SU-DHL-6 (cell line): ENCODE data around the gene CLSTN2.

Experiments used
- H2AFZ ChIP-seq: fragments of 200-600 bp; sonication (generic); 2 replicates; pipeline ENCODE4 v1.6.1; 2014; ENCODE audit warnings: low read depth, mild to moderate bottlenecking, moderate library complexity, mixed read lengths, antibody characterized with exemption, low read length; ENCODE audit not compliant: severe bottlenecking
- H3F3A ChIP-seq: fragments of 200-600 bp; shearing (Covaris generic); 2 replicates; pipeline ENCODE4 v1.6.0; 2016; ENCODE audit warnings: antibody characterized with exemption, mild to moderate bottlenecking; ENCODE audit not compliant: insufficient read depth
- H3K27ac ChIP-seq: fragments of 200-600 bp; sonication (generic); 2 replicates; pipeline ENCODE4 v1.5.1; 2016; ENCODE audit warnings: low read depth, mild to moderate bottlenecking, low read length, moderate library complexity, mixed read lengths
- H3K27me3 ChIP-seq: fragments of 200-600 bp; sonication (generic), shearing (Covaris generic); 2 replicates; pipeline ENCODE4 v1.6.0; 2014; ENCODE audit warnings: mild to moderate bottlenecking, low read length
- H3K36me3 ChIP-seq: fragments of 200-600 bp; sonication (generic); 2 replicates; pipeline ENCODE4 v1.6.1; 2014; ENCODE audit warnings: mild to moderate bottlenecking, low read length, mixed read lengths
- H3K4me2 ChIP-seq: fragments of 300-600, 200-600 bp; shearing (Covaris generic), sonication (generic); 2 replicates; pipeline ENCODE4 v1.6.0; 2014; ENCODE audit warnings: low read length, low read depth, mild to moderate bottlenecking; ENCODE audit not compliant: poor library complexity, severe bottlenecking
- H3K4me3 ChIP-seq: fragments of 200-600 bp; sonication (generic); 2 replicates; pipeline ENCODE4 v1.5.1; 2014; ENCODE audit warnings: antibody characterized with exemption, low read length, mild to moderate bottlenecking, mixed read lengths; ENCODE audit not compliant: insufficient read depth, poor library complexity, severe bottlenecking
- H3K79me2 ChIP-seq: fragments of 200-600 bp; sonication (generic); 2 replicates; pipeline ENCODE4 v1.6.1; 2014; ENCODE audit warnings: mild to moderate bottlenecking, low read length, moderate library complexity; ENCODE audit not compliant: insufficient read depth
- H3K9ac ChIP-seq: fragments of 200-600 bp; sonication (generic); 2 replicates; pipeline ENCODE4 v1.7.0; 2014; ENCODE audit warnings: mild to moderate bottlenecking, low read length
- H3K9me2 ChIP-seq: fragments of 200-600 bp; sonication (generic); replicated peaks from 2 replicates; pipeline ENCODE4 v1.6.1; 2014; ENCODE audit warnings: low read length; ENCODE audit not compliant: insufficient read depth
- H3K9me3 ChIP-seq: fragments of 200-600 bp; sonication (generic); 2 replicates; pipeline ENCODE4 v1.6.1; 2014; ENCODE audit warnings: low read length, mixed read lengths; ENCODE audit not compliant: insufficient read depth
- H4K20me1 ChIP-seq: fragments of 200-600 bp; sonication (generic); 2 replicates; pipeline ENCODE4 v1.6.1; 2014; ENCODE audit warnings: low read depth, mild to moderate bottlenecking, antibody characterized with exemption, low read length, moderate library complexity, mixed read lengths
- CTCF ChIP-seq: fragments of 200-600 bp; sonication (generic); IDR thresholded peaks from one replicate; pipeline ENCODE4 v1.5.1; 2017; ENCODE audit warnings: antibody characterized with exemption, mild to moderate bottlenecking, low read length, moderate library complexity; ENCODE audit not compliant: insufficient read depth, poor library complexity, severe bottlenecking
- EZH2phosphoT487 ChIP-seq: fragments of 200-600 bp; sonication (generic), shearing (Covaris generic); conservative IDR thresholded peaks from 2 replicates; pipeline ENCODE4 v1.6.1; 2018; ENCODE audit warnings: mild to moderate bottlenecking, antibody characterized with exemption, low read length, moderate library complexity, mixed read lengths

CLSTN2 gene

GRCh38 chr3:140085001-140085400 lies 150.0 kb downstream of the CLSTN2 start:
- H3K9me2 ChIP-seq, result no peaks in the 10 kb centered on the region

GRCh38 chr3:140086642-140087041 lies 151.7 kb downstream of the CLSTN2 start:
- TF ChIP-seq EZH2phosphoT487 (no peak), CTCF (no peak)
- Histone ChIP-seq H3K9ac (no peak overlapping the region), H3K79me2 (no peaks in the 10 kb centered on the region), H2AFZ (no peak overlapping the region), H3K9me2 (no peaks in the 10 kb centered on the region), H3K4me2 (no peak overlapping the region), H3K36me3 (no peaks in the 10 kb centered on the region), H3K4me3 (no peak overlapping the region), H3F3A (no peaks in the 10 kb centered on the region), H3K27me3 (no peaks in the 10 kb centered on the region), H3K9me3 (no peaks in the 10 kb centered on the region), H4K20me1 (no peaks in the 10 kb centered on the region), H3K27ac (no peak overlapping the region)

More at GRCh38 chr3:140085001-140085400, 150.0 kb downstream of the CLSTN2 start:
- no peaks in the 10 kb centered on the region for H3F3A ChIP-seq
- H3K9me3 ChIP-seq, result no peaks in the 10 kb centered on the region
- no peak overlapping the region for H3K9ac ChIP-seq
- no peak overlapping the region for H3K4me2 ChIP-seq
- H3K36me3 ChIP-seq, result no peaks in the 10 kb centered on the region
- TF ChIP-seq EZH2phosphoT487, result no peak
- TF ChIP-seq CTCF, result no peak
- no peak overlapping the region for H3K27ac ChIP-seq
- no peaks in the 10 kb centered on the region for H3K27me3 ChIP-seq
- no peak overlapping the region for H2AFZ ChIP-seq
- H3K79me2 ChIP-seq, result no peaks in the 10 kb centered on the region
- no peaks in the 10 kb centered on the region for H4K20me1 ChIP-seq
- H3K4me3 ChIP-seq, result no peak overlapping the region

- H3K79me2 ChIP-seq, result no peaks in the 10 kb centered on the region
- H3K4me3 ChIP-seq, result no peak overlapping the region
- H3K36me3 ChIP-seq, result no peaks in the 10 kb centered on the region
- TF ChIP-seq CTCF (no peak), EZH2phosphoT487 (no peak)
- no peak overlapping the region for H3K27ac ChIP-seq
- no peak overlapping the region for H2AFZ ChIP-seq
- H4K20me1 ChIP-seq, result no peaks in the 10 kb centered on the region
- H3K4me2 ChIP-seq, result no peak overlapping the region
- no peaks in the 10 kb centered on the region for H3K9me2 ChIP-seq
- no peak overlapping the region for H3K9ac ChIP-seq
- H3K9me3 ChIP-seq, result no peaks in the 10 kb centered on the region
- H3K27me3 ChIP-seq, result no peaks in the 10 kb centered on the region
- no peaks in the 10 kb centered on the region for H3F3A ChIP-seq
Observed at GRCh38 chr3:140088058-140088457, 153.1 kb downstream of the CLSTN2 start.
